Mucosa of descending colon (tissue), 3 donors: ENCODE data around the gene SLCO2B1. TPM values are rescaled to one million over a fixed set of nuclear protein-coding genes. Genes with fewer than 3 reads are reported as not detected.

ENCODE experiments used
- ATAC-seq: fragments of 200-7000 bp; cut with Tn5 transposase; one replicate; pipeline ENCODE4 v1.9.1; 2020; ENCODE audit warnings: mild to moderate bottlenecking, moderate library complexity
- DNase-seq, 3 donors: peaks; one replicate each; pipeline ENCODE4 v3.0.0-alpha.2; 2020
- H3K36me3 ChIP-seq: fragments of 200-600 bp; one replicate; pipeline ENCODE4 v1.8.0; 2021; ENCODE audit warnings: low read depth, mild to moderate bottlenecking
- H3K4me1 ChIP-seq: fragments of 200-600 bp; one replicate; pipeline ENCODE4 v1.8.0; 2021; ENCODE audit warnings: low read depth, mild to moderate bottlenecking
- H3K4me3 ChIP-seq: fragments of 200-600 bp; one replicate; pipeline ENCODE4 v1.8.0; 2021; ENCODE audit warnings: mild to moderate bottlenecking
- H3K9me3 ChIP-seq: fragments of 200-600 bp; one replicate; pipeline ENCODE4 v1.8.0; 2021; ENCODE audit warnings: mild to moderate bottlenecking
- CTCF ChIP-seq: fragments of 200-600 bp; IDR thresholded peaks from one replicate; pipeline ENCODE4 v1.8.0; 2022; ENCODE audit warnings: antibody characterized with exemption, mild to moderate bottlenecking
- intact Hi-C, 2 donors: fragments of 100-400 bp; cut with DNase I in 1 of 2; cut with micrococcal nuclease in 1 of 2; formaldehyde crosslinking; loops; one replicate each; pipeline versions ENCODE4 v1.11.0 to v1.11.1; 2022; cut with DNase I, micrococcal nuclease
- total RNA-seq, 3 donors: library from RNA; stranded (reverse); fragmentation: NEBNext Ultra II Directional in 2 of 3; extraction: Animal tissue kit (Norgen Biotek cat#: 25700) in 2 of 3; gene quantifications; one replicate each; pipeline versions ENCODE4 v1.2.1 to v1.2.4, GENCODE V29; 2021 to 2023
- donor health status: DM: no; HTN: no; CAD: no; lungs with moderate emphysema.
- donor health status: DM: no; HTN: no; CAD: no.
- donor health status: DM: no; HTN: yes; CAD: no.

The SLCO2B1 gene
- total RNA-seq, 3 donors from 2014 or later: 65.6 to 93.0 (median 73.1) TPM

- intact Hi-C loops: no loop called here
- DNase-seq (no peak), ATAC-seq (no peak)
- Histone ChIP-seq H3K4me1 (no peaks in the 10 kb centered on the region), H3K4me3 (no peak overlapping the region), H3K36me3 (no peaks in the 10 kb centered on the region), H3K9me3 (no peaks in the 10 kb centered on the region)
- no peak for TF ChIP-seq CTCF
Observed at GRCh38 chr11:75193271-75193670, 42.4 kb downstream of the SLCO2B1 start.

GRCh38 chr11:75193711-75194110 is 42.8 kb downstream of the SLCO2B1 start:
- Histone ChIP-seq H3K36me3 (no peaks in the 10 kb centered on the region), H3K4me3 (no peak overlapping the region), H3K9me3 (no peaks in the 10 kb centered on the region), H3K4me1 (no peaks in the 10 kb centered on the region)
- intact Hi-C loops: no loop called here
- ATAC-seq (no peak), DNase-seq (no peak)
- TF ChIP-seq CTCF: no peak

- Histone ChIP-seq H3K4me3 (no peak overlapping the region), H3K36me3 (no peaks in the 10 kb centered on the region), H3K9me3 (no peaks in the 10 kb centered on the region), H3K4me1 (no peaks in the 10 kb centered on the region)
- TF ChIP-seq CTCF: no peak
- intact Hi-C loops: no loop called here
- no peak for DNase-seq
- ATAC-seq: no peak
Observed at GRCh38 chr11:75194147-75194546, 43.2 kb downstream of the SLCO2B1 start.

DNA sequence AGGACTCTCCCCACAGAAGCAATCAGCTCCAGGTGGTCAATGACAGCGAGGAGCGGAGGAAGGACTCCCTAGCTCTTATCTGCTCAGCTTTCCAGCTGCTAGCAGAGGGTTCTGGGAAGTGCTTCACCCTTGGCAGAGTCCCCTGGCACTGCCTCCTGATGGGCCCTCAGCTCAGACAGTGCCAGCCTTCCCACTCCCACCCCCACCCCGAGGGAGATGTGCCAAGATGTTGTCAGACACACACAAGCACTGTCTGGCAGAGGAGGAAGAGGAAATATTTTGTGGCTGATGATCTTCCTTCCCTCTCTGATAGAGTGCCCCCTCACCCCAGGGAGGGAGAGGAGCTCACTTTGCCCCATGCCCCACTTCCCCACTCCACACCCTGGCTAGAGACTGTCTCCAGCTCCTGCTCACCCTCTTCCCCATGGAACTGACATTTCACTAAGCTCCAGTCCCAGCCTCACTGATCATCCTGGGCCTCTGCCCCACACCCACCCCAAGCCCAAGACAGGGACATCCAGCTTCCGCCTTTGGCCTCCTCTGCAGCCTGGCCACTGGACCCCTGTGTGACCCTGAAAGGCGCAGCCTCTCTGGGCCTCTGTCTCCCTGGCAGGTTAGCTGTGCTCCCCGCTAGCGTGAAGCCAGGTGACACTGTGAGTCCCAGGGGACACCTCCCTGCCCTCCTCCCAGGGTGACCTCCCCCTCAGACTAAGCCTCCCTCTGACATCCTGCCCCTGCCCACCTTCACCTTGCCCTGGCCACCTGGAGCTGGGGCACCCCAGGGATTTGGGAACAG is 44.5 kb downstream of the SLCO2B1 start:
- no peak for TF ChIP-seq CTCF
- intact Hi-C loops: no loop called here
- peak; percentile 29 for ATAC-seq
- Histone ChIP-seq H3K4me1 (no peaks in the 10 kb centered on the region), H3K4me3 (no peak overlapping the region), H3K36me3 (no peaks in the 10 kb centered on the region), H3K9me3 (no peaks in the 10 kb centered on the region)
- DNase-seq: no peak

DNA sequence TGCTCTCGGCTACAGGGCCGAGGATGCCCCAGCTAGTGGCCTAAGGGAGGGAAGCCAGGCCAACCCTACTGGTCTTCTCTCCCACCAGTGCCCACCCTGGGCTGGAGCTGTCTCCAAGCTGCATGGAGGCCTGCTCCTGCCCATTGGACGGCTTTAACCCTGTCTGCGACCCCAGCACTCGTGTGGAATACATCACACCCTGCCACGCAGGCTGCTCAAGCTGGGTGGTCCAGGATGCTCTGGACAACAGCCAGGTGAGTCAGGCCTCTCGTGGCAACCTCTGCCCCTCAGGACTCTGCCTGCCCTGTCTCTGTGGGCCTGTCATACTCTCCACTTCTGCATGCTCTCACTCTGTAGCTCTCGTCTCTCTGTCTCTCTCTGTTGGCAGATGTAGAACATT is 45.5 kb downstream of the SLCO2B1 start:
- H3K9me3 ChIP-seq: no peaks in the 10 kb centered on the region
- H3K4me3 ChIP-seq: no peak overlapping the region
- no peaks in the 10 kb centered on the region for H3K36me3 ChIP-seq
- no peak for ATAC-seq
- no peak for TF ChIP-seq CTCF
- intact Hi-C loops: no loop called here
- DNase-seq: no peak
- H3K4me1 ChIP-seq: no peaks in the 10 kb centered on the region
